Skin of body (tissue), 2 donors: Measurements from ENCODE around the gene GRXCR2. TPM values are rescaled to one million over a fixed set of nuclear protein-coding genes. Genes with fewer than 3 reads are reported as not detected.
"Not testable (repeated sequence)": the region's sequence is repeated elsewhere in the genome, so short reads cannot be mapped to it uniquely, and the experiment has no call there.

Experiments
- DNase-seq: peaks from one replicate; lab custom pipeline; 2025; lab: John Stamatoyannopoulos, UW
- total RNA-seq: library from RNA; depleted of rRNA; stranded (reverse); fragments of >200 nt; gene quantifications from one replicate; pipeline ENCODE4 v1.2.3, GENCODE V29; 2014

Gene GRXCR2
- total RNA-seq, 1 donor from 2014 or later, result not detected

DNA sequence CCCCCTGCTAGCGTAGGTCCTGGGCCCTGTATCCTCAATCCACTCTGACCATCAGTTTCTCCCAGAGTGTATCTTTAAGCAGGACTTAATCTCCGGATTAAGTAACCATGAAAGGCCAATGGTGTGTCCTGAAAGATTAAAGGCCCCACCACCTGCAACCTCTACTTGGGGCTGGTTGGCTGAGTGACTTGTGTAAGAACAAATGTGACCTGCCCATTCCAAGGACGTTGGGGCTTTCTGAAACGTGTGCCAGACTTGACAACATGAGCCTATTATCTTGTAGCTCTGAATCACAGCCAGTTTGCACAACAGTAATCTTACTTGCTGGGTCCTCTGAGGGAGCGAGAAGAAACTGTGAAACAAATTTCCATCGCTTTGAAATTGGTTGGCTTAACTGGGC is 34.5 kb downstream of the GRXCR2 start:
- no peak for DNase-seq

DNA sequence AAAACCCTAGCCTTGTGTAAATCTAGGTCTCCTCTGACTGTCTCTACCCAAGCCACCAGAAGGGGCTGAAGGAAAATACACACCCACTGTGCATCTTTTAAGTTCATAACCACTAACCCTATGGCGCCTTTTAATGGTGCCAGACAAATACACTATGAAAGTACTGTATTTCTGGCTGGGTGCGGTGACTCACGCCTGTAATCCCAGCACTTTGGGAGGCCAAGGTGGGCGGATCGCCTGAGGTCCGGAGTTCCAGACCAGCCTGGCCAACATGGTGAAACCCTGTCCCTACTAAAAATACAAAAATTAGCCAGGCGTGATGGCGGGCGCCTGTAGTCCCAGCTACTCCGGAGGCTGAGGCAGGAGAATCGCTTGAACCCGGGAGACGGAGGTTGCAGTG is 36.6 kb downstream of the GRXCR2 start:
- not testable (repeated sequence) for DNase-seq

GRCh38 chr5:145835848-145836239 is 37.0 kb downstream of the GRXCR2 start:
- DNase-seq, result no peak

DNA sequence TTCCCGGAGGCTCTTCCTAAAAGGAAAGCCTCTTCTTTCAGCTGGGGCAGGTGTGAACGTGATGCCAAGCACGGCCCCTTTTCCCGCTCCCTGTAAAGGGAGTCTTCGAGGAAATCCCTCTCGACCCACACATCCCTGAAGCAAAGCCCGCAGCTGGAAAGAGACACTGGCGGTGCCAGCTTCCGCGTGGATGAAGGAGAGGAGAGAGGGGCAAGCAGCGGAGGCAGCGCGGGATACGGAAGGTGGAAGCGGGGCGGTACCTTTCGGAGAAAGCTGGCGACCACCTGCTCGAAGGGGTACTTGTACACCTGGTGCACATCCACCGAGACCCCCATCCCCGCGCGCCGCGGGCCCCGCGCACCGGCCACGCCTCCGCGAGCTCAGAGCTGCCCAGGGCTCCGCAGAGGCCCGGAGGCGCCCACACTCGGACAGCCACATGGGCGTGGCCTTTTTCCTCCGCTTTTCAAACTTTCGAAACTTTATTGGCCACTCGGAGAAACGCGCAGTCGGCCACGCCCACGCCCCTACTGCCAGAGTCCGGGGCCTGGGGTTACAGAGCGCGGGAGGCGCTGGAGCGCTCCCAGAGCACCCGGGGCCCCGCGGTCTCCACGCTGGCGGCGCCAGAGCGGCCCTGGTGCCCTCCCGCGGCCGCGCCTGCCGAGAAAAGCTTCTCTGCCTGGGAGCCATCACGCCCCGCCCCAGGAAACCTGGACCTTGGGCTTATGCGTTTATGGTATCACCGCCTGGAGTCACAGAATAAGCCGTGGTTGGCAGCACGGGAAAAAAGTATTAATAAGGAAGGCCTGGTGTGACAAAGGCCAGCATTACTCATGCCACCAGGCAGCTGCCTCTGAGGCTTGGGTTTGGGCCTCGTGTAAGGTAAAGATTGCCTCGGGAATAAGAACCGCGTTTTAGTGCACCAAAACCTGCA is 37.6 kb downstream of the GRXCR2 start, which contains the start of gene PRELID2:
Gene PRELID2 (minus strand): TSS at position 426 of the 931 bp plus-strand sequence. CDS start 91 bp downstream, at position 335.
- DNase-seq, result peak; percentile 66

DNA sequence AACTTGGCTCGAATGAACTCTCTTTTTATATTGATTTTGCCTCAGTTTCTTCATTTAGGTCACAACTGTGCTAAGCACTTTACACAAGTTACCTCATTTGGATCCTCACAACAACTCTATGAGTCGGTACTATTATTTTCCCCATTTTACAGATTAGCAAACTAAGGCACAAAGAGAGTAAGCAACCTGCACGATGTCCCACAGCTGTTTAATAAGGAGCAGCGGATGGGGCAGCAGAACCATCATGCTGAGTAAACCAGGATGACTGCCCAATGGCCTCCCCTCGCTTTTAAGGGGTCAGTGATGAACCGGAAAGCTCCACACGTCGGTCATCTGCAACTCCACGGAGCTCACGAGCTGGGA is 38.3 kb downstream of the GRXCR2 start:
- DNase-seq, result no peak

- no peak for DNase-seq
Measured at GRCh38 chr5:145833631-145834200, 39.1 kb downstream of the GRXCR2 start.

GRCh38 chr5:145830594-145830993 is 42.2 kb downstream of the GRXCR2 start:
- no peak for DNase-seq

DNA sequence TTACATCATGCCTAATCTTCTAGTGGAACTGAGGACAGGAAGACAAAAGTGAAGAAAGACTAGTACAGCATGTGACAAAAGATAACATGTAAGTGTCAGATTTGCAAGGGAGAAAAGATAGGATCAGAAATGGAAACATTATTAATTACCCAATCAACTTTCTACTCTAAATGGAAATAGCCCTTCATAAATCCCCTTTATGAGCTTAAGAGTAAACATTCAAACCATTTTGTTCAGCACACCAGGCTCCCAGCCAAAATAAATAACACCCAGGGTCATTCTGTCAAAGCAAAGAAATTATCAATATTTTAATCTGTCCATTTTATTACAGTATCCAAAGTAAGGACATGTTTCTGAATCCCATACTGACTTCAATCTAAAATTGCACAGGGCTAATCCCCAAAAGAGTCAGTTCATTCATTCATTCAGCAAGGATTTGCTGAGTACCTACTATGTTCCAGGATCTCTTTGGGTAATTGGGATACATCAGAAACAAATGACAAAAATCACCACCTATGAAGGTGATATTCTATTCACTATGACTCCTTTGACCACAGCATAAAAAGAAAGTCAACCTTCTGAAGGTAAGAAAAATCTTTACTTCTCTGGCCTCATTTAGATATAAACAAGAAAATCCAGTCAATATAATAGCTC is 43.0 kb downstream of the GRXCR2 start:
- no peak for DNase-seq

- DNase-seq, result no peak
Measured at GRCh38 chr5:145826895-145827674, 45.7 kb downstream of the GRXCR2 start.

- DNase-seq, result no peak
Measured at GRCh38 chr5:145825751-145826180, 47.0 kb downstream of the GRXCR2 start.

GRCh38 chr5:145824040-145824439 is 48.8 kb downstream of the GRXCR2 start:
- no peak for DNase-seq

DNA sequence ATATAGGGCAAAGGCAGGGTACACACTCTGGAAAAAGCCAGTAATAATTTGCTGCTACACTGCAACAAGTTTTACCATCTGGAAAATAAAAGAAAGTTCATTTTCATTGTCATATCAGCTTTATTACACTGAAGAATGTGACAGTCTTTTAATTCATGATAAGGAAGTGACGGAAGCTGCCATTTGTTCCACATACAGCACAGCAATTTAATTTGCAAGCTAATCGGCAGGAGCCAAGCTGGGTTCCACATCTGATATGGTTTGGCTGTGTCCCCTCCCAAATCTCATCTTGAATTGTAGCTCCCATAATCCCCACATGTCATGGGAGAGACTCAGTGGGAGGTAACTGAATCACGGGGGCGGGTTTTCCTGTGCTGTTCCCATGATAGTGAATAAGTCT is 54.2 kb downstream of the GRXCR2 start:
- DNase-seq, result no peak

DNA sequence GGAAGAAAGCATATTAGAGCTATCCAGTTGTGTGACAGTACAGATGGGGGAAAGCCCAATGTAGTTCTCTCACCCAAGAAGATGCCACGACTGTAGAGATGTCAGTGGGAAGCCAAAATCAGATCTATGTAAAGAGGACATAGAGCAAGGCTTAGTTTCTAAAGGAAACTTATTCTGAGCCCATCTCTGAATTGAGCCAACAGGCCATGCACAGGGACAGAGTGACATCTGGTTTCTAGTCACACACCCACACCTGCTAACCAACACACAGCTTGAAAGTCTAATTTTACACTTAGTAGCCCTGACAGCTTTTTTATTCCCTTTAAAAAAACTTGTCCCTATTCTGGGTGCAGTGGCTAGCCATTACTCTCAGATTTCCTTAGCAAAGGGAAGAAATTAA is 59.9 kb downstream of the GRXCR2 start:
- no peak for DNase-seq

- DNase-seq, result no peak
Measured at GRCh38 chr5:145811834-145812625, 60.8 kb downstream of the GRXCR2 start.

Other genes with a start within 250 kb of the GRXCR2 start
- 32.5 TPM for gene PRELID2, start 37.7 kb downstream of the GRXCR2 start, total RNA-seq
- 9.8 TPM for gene SH3RF2, start 63.6 kb upstream of the GRXCR2 start, total RNA-seq
- gene PLAC8L1, start 232.6 kb upstream of the GRXCR2 start, total RNA-seq, result not detected